ENCODE measurements around the gene LDB3.

The LDB3 gene

DNA sequence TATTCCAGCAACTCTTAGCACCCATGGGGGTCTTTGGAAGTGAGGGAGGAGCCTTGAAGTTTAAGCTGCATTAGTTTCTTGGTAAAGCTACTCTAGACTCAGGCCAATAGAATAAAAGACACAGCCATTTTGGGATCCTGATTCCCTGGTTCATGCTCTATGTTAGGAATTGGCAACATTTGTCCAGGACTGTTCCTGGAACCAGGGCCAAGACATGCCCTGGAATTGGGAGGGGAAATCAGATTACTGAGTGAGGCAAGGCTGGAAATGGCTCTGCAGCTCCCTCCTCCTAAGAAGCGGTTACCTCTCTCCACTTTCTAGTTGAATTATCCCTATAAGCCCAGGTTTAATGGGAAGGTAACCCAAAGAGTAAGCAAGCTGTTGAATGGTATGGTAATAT is 73.9 kb downstream of the LDB3 start:
- no peak for DNase-seq

DNA sequence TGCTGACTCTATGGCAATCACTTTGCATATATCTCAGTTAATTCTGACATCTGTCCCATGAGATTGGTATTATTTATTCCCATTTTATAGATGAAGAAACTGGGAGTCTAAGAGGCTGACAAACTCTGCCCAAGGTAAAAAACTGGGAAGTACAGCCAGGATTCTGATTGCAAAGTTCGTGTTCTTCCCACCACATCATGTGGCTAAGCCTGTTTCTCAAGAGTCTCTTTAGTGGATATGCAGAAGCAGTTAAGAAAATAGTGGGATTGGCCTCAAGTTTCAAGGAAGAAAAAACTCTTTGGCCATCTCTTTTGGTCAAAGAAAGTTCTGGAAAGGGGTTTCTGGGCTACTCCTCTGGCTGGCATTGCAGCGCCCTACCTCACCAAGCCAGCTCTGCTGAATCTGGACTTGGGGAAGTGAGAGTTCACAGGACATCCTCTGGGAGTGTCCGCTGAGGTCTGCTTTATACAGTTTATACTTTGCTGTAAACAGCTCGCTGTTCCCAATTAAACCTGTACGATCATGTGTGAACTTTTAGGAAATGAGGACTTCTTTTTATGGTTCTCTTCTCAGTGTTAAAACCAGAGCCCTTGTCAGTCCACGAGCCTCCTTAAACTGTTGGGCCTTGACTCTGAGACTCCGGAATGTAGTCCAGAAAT is 75.9 kb downstream of the LDB3 start:
- no peak for DNase-seq

DNA sequence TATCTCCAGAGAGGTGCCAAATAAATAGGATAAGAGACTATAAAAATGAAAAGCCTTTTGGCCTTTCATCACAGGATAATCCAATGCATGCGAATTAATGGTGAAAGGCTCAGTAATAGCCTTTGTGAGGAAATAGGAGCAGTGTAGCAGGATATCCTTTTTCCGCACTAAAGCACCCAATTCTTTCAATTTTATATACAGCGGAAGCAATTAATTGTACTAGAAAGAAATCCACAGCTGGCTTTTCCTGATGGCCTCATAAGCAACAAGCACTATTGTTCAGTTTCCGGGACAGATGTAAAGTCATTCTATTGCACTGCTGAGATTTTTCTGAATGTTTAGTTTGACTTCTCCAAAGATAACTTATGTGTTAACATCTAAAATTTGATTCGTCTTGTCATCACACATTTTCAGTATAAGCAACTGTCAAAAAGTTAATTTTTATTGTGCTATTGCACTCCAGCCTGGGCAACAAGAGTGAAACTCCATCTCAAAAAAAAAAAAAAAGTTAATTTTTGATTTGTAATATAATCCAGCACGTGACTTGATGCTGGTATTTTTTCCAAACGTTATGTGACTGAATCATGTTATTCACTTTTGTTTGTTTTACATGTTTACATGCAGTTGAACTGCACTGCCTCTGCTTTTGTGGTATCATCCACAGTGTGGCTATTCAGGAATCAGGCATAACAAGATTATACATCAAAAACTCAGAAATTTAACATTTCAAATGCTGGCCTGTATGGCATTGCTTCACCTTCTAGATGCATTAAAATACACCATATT is 79.7 kb downstream of the LDB3 start:
- DNase-seq: no peak

DNA sequence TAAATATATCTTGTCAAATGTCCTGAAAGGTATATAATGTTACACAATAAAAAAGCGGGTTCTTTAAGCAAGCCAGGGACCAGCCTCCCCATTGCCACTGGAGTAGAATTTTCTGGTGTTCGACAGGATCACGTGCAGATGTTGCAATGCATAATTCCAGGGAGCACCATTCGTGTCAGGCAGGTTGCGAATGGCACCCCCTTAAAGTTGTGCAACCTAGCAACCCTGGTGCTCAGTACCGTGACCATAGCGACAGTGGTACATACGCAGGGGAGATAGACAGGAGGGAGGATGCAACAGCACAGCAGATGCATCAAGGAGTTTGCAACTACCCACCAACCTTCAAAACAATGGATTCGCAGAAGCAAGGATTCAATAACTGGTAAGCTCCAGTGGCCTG is 81.5 kb downstream of the LDB3 start:
- DNase-seq: no peak

DNA sequence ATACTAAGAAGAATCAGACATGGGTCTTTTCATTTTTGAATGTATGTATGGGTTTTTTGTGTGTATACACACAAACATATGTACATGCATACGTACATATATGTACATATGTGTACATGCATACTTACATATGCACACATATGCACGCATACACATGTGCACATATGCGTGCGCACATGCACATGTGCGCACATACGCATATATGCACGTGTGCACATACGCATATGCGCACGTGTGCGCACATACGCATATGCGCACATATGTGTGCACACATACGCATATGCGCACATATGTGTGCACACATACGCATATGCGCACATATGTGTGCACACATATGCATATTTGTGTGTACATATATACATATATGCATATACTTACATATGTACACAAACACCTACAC is 83.2 kb downstream of the LDB3 start:
- no peak for DNase-seq

DNA sequence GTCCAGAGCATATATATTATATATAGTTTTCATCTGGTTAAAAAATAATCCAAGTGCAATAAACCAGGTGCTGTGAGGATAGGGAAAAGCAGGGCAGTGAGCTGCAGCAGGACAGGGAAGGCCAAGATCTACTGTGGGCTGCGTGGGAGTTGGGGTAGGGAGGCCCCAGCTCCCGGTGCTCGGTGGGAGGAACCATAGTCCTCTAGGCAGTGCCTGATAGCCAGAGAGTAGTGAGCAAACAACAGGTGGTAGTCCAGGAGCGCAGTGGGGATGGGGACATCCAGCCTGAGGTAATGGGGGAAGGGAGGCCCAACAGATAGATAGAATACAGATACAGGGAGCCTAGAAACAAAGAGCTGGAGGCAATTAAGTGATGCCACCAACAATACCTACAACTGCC is 84.0 kb downstream of the LDB3 start:
- DNase-seq: no peak

DNA sequence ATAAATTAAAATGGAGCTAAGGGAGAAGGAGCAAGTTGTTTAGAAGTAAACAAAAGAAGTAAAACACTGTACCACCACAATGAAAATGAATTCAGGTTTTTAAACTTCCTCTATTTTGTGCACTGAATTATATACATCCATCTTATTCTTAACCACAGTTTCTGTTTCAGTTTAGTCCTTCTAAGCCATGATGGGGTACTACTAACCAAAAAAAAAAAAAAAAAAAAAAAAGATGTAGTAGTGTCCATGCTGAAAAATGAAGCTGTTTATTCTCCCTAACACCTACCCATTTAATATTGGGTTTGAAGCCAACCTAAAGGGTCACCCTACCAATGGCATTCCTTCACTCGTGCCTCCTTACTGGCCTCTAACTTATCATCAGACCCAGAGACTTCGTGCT is 84.7 kb downstream of the LDB3 start:
- no peak for DNase-seq

DNA sequence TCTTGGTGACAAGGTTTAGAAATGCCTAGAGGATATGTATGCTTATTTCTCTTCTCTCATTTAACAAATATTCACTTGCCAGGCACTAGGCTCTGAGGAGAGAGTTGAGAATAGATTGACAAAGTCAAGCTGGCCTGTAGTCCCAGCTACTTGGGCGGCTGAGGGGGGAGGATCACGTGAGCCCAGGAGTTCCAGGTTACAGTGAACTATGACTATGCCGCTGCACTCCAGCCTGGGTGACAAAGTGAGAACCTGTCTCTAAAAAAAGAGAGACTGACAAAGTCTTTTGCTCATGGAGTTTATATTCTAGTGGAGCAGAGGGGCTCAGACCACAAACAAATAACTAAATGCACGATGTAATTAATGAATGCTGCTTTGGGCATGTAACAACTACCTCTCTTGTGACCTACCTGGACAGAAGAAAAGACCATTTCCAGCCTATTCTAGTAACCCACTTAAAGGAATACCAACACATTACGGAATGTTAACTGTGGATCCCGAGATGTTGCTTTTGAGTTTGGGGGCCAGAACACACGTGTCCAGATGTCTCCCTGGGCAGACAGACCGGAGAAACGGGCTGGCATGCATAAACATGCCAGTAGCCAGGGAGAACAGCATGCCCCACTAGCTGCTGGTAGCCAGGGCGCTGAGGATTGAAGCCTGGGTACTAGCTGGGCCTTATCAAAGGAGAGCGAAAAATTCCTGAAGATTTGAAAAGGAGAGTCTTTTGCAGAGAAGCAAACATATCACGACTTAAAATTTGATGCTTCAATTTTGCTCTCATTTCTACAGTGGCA is 85.5 kb downstream of the LDB3 start:
- DNase-seq: no peak

DNA sequence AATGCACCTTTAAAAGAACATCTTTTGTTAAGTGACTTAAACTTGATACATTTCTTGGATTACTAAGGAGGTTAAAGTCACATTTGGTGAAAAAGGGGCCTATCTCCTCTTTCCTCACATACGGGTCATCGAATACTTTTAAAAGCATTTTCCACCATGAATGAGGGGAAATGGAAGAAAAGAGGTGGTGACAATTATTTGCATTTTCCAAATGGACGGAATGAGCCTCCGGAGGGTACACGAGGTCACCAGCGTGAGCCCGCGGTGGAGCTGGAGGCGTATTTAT is 87.1 kb downstream of the LDB3 start:
- DNase-seq: no peak

DNA sequence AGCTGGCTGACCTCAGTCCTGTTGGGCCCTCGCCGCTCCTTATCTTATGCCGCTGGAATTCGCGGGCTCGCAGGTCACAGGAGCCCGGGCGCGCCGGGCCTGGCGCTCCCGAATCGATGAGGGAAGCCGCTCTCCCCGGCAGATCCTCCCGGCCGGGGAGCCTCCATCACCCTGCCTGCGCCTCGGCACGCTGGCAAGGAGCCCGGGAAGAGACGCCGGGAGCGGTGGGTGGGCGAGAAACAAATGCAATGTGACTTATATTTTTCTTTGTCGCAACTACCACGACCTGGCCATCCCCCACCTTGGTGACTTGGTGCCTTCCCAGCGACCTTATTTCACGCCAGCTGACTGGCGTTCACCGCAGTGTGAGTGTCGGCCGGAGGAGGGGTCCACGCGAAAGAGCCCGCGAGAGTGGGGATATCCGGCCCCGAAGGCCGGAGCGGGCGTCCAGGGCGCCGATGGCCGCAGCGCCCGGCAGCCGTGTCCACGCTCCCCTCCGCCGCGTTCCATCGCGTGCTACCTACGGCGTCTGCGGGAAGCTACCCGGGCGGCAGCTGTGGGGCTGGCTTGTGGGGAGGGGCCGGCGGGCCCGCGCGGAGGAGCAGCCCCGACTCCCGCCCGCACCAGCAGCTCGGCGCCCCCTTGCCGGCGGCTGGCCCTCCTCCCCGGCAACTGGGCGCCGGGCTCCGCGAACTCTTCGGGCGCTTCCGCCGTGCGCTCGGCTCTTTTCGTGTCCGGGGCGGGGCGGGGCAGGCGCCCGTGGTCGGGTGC is 87.6 kb downstream of the LDB3 start:
- DNase-seq: peak; percentile 82

DNA sequence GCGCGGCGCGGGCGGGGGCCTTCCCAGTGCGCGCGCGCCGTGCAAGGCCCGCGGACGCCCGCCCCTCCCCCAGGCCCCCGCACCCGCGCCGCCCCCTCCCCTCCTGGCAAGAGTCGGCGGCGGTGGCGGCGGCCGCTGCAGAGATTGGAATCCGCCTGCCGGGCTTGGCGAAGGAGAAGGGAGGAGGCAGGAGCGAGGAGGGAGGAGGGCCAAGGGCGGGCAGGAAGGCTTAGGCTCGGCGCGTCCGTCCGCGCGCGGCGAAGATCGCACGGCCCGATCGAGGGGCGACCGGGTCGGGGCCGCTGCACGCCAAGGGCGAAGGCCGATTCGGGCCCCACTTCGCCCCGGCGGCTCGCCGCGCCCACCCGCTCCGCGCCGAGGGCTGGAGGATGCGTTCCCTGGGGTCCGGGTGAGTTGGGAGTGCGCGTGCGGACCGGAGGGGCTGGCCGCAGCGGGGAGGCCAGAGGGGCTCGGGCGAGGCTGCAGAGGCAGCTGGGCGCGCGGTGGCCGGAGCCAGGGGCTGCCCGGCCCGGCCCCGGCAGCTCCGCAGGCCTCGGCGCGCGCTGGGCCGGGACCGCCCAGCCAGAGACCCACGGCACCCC is 88.3 kb downstream of the LDB3 start, which contains the start of gene BMPR1A:
BMPR1A (plus strand) TSS at position 109 of the 602 bp plus-strand sequence. CDS start 119,400 bp downstream, outside the sequence.
- DNase-seq: peak; percentile 4

DNA sequence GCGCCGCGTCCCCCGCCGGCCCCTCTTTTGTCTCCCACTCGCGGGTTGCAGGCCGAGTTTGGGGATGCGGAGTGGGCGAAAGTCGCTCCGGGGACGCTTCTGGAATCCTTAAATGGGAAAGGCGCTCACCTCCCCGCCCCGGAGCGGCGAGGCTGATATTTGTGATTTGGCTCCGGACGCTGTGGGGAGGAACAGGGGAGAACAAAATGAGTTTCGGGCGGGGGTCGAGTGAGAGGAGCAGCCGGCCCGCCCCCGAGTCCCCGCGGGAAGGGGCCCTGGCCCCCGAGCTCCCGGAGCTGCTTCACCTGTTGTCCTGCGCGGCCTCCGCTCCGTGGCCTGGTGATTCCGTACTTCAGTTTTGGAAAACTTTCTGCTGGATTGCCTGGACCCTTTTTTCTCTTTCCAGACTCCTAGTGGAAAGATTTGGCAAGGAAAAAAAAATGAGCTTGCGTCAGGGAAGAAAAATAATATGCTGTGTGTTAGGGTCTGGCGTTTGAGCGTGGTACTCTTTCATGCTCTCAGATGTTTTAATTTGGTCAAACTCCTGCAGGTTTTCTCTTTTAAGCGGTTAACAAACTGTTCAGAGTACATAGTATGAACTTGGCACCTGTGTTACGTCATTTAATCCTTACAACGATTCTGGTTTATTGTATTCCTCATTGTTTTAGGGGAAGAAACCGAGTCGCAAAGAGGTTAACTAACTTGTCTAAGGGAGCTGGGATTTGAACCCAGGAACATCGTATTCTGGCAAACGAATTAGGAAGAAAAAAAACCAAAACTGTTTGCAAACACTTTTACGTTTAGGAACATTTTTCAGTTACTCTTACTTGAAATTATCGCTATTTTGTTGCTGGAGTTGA is 89.0 kb downstream of the LDB3 start:
- DNase-seq: no peak

DNA sequence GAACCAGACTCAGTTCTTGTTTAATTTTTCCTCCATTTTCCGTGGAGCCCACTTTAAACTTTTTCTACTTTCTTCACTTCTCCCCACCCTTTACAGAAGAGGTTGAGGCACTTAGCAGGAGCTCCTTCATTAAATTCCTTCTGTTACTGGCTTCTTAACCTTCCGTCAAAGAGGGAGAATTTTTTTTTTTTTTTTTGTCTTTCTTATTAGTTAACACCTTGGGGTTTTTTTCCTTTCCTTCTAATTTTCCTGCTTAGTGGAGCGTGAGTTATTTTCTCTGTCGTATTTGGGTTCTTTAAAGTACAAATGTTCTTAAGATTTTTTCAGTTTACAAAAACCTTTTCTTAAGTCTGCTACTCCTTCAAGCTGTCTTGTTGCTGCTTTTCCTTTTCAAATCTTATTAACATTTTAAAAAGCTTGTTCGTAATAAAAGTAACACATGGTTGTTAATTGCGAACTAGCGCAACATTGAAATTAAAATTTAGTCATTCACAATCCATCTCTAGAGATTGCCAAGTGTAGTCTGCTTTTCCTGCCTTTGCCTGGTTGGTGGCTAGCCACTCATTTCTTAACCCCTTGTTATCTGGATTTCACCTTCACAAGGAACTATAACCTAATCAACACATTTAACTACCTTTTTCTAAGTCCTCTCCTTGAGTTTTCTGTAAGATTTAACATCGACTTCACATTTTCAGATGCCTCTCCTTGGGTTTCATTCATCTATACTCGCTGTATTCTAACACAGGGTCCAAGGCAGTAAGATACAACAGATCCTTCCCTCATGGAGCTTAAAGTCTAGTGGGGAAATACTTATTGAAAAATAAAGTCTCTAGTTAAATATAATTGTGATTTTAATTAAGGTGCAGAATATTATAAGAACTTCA is 90.1 kb downstream of the LDB3 start:
- no peak for DNase-seq

DNA sequence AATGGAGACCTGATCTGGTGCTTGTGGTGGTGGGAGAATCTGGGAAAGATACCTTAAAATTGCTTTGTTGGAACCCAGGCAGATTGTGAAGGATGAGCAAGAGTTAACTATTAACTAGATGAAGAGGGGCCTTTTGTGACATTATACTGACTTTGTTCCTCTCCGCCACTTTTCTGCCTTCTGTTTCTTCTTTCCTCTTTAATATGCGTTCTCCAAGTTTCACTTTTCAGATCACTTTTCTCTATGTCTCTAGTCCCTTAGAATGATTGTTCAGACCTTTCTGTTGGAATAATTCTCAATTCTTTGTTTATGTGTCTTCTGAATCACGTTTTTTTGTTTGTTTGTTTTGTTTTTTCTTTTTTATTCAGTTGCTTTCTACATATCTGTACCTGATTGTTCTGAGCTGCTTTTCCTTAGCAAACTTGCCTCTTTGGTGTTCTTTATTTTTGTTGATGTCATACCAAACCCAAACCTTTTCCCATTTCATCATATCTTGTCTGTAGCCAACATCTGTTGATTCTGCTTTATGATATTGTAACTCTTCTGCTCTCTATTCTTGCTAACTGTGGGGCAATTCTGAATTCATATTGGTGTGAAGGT is 90.9 kb downstream of the LDB3 start:
- no peak for DNase-seq

DNA sequence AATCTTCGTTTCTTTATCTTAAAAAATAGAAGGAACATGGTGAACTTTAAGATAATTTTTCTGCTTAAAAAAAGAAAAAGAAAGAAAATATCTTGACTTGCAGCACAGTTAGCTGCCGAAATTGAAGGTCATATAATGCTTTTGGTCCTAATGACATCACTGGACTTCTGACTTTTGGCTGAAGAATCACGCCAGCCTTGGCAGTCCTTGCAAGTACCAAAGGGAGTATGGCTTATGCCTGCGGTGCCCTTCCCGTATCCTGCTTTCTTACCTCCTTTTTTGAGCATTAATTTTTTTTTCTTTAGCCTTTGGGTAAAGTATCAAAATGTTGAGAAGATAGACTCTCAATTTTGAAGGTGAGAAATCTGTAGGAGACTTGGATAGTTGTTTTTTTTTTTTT is 95.1 kb downstream of the LDB3 start:
- no peak for DNase-seq

DNA sequence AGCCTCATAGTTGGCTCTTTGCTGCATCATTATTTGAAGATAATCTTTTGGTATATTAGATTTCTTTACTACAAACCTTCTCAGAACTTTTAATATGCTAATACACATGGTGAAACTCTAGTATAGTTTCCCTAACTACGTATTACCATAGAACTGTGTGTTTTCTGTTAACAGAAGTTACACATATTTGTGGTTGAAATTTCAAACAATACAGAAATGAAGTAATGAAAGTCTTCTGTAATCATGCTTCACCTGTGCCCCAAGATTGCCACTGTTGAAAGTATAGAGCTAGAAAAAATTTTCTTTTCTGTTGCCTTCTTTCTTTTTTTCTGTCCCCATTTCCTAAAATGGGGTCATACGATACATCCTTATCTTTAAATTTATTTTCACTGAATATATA is 97.2 kb downstream of the LDB3 start:
- no peak for DNase-seq

DNA sequence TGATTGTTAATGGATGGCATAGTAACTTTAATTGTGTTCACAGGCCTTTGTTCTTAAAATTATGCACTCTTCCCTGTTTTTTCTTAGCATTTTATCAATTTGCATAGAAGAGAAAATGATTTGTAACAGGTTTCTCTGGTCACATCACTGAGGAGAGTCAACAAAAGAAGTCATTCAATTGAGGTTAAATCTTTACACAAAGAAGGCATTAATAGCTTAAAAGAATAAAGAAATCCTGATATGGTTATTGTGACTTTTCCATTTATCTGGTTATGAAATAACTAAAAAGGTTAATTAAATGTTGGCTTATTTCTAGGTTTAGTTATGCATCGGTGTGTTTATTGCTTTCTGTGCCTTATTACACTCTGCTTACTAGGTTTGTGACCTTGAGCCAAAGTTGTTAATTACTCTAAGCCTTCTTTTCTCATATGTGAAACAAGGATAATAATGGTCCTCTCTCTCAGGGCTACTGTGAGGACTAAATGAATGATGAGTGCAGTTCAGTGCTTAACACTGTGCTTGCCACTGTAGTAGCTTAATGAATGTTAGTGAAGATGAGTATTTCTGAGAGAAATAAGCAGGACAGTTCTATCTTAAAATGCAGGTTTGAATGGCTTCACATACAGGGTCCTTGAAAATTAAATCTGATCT is 100.2 kb downstream of the LDB3 start:
- no peak for DNase-seq

DNA sequence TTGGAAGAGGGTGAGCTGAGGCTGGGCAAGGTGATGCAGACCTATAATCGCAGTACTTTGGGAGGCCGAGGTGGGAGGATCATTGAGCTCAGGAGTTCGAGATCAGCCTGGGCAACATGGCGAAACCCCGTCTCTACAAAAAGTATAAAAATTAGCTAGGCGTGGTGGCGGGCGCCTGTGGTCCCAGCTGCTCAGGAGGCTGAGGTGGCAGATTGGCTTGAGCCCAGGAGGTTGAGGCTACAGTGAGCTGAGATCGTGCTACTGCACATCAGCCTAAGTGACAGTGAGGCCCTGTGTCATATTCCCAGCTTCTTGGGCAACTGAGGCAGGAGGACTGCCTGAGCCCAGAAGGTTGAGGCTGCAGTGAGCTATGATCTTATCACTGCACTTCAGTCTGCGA is 101.7 kb downstream of the LDB3 start:
- no peak for DNase-seq

DNA sequence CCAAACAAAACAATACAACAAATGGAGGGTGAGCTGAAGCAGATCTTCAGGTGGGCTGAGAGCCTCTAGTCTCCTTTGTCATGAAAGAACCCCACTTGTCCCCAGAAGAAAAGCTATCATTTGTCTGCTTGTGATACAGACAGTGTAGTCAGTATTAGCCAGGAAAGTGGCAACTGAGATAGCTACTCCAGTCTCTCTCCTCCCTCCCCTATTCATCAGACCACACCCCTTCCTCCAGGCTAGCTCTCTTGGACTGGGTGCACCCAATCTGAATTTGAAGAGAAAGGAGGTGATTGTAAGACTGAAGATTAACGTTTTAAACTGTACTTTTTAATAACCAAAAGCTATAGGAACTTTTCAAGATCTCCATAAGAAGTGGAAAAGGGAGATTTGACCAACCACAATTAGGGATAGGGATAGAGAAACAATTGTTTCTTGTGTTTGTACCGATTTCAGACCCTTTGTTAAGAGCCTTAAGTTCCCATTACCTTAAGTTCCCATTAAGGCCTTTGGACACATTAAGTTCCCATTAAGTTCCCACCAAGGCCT is 102.2 kb downstream of the LDB3 start:
- DNase-seq: no peak
